ENCODE data around the gene KRTAP12-4.

DNA sequence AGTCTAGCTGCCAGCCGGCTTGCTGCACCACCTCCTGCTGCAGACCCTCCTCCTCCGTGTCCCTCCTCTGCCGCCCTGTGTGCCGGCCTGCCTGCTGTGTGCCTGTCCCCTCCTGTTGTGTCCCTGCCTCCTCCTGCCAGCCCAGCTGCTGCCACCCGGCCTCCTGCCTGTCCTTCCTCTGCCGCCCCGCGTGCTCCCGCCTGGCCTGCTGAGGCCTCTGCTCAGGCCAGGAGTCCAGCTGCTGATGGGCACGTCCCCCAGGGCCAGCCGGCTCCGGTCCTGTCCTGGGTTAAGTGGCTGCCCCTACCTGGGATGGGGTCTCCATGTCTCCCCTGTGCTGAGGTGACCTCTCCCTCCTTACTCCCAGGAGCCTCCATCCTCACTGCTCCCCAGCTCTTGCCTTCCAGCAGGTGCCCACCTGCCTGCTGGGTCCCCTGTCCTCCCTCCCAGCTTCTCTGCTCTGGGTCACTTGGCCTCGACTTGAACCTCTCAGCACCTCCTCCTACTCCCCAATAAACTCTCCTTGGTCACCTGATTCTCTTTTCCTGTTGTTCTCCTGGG lies 41.7 kb downstream of the KRTAP12-4 start:
- TF ChIP-seq, protein P1, sequence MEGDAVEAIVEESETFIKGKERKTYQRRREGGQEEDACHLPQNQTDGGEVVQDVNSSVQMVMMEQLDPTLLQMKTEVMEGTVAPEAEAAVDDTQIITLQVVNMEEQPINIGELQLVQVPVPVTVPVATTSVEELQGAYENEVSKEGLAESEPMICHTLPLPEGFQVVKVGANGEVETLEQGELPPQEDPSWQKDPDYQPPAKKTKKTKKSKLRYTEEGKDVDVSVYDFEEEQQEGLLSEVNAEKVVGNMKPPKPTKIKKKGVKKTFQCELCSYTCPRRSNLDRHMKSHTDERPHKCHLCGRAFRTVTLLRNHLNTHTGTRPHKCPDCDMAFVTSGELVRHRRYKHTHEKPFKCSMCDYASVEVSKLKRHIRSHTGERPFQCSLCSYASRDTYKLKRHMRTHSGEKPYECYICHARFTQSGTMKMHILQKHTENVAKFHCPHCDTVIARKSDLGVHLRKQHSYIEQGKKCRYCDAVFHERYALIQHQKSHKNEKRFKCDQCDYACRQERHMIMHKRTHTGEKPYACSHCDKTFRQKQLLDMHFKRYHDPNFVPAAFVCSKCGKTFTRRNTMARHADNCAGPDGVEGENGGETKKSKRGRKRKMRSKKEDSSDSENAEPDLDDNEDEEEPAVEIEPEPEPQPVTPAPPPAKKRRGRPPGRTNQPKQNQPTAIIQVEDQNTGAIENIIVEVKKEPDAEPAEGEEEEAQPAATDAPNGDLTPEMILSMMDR (conservative IDR thresholded peaks at IDR 0.05), result no peak
- TF ChIP-seq EZH2 (IDR thresholded peaks at IDR 0.05; ENCODE audit: low read depth), result no peak

Measured in PC-9 (cell line).